HG02610 (cell line): ENCODE data around the gene HNRNPA1.
"Not testable (repeated sequence)": the region's sequence is repeated elsewhere in the genome, so short reads cannot be mapped to it uniquely, and the experiment has no call there.

ENCODE experiments used
- ATAC-seq: cut with Tn5 transposase; IDR thresholded peaks from one replicate; pipeline ENCODE4 v1.9.1; 2021; ENCODE audit warnings: mild to moderate bottlenecking, moderate library complexity; ENCODE audit not compliant: unreplicated experiment

HNRNPA1 gene

DNA sequence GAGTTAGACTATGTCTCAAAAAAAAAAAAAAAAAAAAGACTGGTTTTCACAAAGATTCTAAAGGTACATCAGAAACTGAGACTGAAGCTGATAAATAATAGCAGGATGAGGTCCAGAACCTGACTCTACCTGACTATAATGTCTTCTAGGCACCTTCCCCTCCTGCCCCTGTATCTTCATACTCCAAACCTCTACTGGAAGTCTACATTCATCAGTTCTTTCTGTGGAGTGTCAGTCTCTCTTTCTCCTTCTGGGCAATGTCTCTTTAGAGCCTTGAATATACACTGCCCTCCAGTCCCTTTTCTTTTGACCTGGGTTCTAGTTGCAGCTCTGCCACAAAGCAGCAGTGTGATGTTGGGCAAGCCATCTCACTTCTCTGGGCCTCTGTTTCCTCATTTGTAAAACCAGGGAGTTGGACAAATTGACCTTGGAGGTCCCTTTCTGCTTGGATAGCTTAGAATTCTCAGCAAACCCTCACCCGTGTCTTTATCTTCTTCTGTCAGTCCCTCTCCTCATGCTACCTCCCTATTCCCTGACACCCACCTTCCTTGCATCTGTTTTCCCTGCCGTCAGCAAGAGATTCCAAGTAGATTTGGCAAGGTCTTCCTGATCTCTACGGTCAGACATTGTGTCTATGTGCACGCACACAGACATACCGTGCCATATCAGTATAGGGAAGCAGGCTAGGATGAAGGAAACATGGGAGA is 16.0 kb downstream of the HNRNPA1 start:
- no peak for ATAC-seq

DNA sequence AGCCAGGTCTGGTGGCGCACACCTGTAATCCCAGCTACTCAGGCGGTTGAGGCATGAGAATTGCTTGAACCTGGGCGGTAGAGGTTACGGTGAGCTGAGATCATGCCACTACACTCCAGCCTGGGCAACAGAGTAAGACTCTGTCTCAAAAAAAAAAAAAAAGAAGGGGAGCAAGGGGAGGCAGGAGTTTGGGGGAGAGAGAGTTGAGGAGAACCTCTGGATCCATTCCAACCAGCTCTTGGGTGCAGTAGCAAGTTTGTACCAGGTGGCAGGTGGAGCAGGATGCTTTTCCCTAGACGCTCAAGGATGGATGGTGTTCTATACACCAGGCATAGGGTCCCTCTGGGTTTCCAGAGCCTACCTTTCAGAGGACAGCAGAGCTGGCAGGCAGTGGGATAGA is 18.4 kb downstream of the HNRNPA1 start:
- ATAC-seq = no peak

DNA sequence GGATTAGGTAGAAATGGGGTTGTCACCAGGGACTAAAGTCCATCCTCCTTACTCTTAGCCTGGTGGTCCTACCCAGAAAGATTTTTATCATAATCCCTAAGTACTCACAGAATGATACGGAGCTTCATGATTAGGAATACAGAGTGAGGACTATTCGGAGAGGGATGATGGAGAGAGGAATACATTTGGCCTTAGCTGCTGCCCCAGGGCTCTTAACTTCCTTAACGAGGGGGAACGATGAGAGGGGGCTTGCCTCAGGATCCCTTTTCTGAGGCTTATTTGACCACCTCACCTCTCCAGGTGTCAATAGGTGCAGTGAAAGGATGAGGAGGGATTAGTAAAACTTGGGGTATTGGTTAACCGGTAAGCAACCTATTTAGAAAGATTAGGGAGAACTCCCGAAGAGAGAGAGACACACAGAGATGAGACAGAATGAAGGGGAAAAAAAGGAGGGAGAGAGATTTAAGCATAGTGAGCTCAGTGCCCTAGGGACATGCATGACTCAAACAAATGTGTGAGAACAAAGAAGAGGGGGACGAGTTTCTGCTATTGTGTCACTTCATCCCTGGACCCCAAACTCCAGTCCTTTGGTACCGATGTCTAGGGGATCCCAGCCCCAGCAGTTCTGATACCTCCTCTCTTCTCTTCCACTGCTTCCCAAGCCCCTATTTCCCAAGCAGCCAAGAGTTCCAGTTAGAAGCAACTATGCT is 19.1 kb downstream of the HNRNPA1 start:
- no peak for ATAC-seq

DNA sequence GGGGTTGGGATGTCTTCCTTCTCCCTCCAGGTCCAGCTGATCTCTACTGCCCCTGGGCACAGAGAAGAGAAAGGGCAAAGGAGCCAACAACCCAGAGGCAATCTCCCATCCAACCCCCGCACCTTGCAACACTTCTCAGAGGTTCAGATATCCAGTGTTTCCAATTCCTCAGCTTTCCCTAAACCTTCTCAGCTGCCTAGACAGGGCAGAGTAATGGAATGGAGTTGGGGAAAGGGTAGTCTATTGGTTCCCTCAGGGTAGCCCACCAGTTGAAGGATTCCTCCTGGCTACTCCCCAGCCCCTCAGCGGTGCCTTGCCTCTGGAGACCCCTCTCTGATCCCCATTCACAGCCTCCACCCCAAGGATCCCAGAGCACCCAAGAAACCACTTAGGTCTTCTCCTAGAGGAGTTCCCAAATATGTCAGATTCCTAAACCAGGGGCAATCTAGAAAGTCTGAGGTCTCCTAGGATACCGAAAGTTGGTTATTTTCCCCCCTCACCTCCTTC is 19.8 kb downstream of the HNRNPA1 start:
- ATAC-seq = no peak

DNA sequence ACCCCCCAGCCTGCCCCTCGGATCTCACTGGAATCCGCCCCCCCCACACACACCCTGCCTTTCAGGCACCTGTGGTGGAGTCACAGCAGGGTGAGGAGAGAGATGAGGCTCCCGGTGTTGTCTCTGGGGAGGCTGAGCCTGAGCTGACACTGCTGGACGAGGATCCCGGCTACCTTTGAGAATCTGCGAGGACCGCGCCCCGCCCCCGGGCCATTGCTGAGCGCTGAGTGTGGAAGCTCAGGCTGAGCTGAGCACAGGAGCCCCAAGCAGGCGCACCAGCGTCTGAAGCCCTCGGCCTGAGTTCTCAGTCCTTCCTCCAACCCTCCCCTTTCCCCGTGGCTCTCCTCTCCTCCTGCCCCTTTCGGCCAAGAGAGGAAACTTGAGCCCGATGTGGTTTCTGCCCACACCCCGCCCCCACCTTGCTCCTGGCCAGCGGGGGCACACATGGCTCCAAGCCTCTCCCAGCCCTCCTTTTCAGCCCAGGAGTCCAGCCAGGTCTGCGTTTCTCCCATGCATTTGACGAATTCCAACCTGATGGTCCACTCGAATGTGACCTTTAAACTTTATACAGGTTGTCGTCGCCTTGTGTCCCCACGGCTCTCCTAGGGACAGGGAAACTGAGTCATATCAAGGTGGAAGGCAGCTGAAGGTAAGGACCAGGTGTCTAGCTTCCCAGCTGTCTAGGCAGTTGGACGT is 20.4 kb downstream of the HNRNPA1 start, which contains the start of gene NFE2:
NFE2 (minus strand) TSS at position 284 of the 696 bp plus-strand sequence. CDS start 5,767 bp downstream, outside the sequence.
- no peak for ATAC-seq

DNA sequence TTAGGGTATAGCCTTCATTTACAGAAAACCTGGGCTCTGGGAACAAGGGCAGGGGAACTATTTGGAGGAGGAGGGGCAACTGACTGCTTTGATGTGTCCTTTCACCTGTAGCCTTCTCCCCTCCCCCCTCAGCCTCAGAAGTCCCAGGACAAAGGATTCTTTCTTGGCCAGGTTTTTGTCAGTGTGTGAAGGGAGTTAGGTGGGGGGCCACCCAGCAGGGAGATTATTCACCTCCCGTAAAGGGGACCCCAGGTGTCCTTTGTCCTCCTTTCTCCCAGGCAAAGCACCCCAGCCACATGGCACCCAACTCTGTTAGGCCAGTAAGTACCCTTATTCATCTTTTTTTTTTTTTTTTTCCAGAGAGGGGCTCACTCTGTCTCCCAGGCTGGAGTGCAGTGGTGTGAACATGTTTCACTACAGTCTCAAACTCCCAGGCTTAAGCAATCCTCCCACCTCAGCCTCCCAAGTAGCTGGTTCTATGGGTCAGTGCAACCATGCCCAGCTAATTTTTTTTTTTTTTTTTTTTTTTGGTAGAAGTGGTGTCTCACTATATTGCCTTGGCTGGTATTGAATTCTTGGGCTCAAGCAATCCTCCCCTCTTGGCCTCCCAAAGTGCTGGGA is 21.0 kb downstream of the HNRNPA1 start:
- ATAC-seq = no peak

DNA sequence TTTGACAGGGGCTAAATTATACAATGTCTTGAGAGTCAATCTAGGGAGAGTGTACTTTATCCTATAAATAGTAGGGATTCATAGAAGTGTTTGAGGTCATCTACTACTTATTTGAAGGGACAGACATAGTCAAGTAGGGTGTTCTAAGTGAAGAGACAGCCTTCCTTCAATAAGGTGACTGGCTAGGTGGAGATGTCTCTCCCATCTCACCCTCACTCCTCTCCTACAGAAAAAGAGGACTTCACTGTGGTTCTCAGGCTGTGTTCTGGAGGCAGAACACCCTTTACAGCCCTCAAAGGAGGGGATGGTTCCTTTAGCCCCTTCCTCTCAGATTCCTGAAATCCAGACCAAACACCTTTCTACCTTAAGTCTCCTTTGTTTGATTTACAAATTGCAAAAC is 23.1 kb downstream of the HNRNPA1 start:
- no peak for ATAC-seq

DNA sequence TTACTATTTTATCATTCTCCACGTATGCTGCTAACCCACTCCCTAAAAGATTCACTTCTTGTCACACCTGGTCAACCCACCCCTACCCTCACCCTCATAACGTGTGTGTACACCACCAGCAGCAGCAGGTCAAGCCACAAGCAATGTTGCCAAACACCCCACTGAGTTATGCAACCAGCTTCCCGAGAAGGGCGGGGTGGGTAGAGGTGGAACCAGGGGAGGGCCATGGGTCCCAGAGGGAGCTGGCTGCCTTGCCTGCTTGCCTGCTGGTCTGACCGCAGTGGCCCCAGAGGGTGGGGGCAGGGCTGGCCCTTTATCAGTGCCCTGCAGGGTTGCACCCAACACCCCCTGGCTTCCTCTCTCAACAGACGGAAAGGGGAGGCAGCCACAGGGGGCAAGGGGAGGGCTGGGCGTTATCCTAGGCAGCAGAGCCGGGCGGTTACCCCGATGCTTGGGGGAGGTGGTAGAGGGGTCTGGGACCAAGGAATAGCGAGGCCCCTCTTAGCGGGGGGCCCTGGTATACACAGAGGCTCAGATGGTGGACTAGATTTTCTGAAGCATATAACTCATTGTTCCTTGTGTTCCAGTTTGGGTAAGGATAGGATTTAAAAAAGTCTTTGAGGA is 23.8 kb downstream of the HNRNPA1 start:
- peak; percentile 45 for ATAC-seq

DNA sequence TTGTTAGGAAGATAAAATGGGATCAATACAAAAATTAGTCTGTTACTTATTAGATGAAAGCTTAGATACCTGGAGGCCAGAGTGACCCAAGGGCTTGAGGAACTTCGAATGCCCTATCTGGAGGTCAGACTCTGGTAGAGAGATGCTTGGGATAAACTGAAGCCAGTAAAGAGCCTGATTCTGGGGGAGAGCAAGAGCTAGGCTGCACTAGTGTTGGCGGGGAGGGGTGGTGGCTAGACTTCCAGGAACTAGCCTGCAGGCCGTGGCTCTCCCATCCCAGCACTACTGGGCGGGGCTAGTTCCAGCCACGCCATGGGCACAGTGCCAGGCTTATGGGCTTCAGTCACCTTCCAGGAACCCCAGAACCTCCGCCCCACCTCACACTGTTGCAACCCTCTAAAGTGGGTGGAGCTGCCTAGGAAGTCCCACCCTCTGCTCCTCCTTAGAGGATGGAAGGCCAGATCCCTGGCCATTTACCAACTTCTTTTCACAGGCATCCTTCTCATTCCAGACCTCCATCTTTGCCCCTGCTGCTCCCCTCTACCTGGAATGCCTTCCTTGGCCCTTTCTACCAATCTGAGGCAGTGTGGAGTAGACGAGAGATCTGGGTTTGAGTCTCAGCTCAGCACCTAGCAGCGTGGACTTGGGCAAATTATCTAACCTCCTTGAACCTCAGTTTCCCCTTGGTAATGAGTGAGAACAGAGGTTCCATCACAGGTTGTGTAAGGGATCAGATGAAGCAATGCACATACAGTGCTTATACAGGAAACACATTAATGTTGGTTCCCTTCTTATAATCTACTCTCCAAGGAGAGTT is 26.6 kb downstream of the HNRNPA1 start:
- ATAC-seq = no peak

DNA sequence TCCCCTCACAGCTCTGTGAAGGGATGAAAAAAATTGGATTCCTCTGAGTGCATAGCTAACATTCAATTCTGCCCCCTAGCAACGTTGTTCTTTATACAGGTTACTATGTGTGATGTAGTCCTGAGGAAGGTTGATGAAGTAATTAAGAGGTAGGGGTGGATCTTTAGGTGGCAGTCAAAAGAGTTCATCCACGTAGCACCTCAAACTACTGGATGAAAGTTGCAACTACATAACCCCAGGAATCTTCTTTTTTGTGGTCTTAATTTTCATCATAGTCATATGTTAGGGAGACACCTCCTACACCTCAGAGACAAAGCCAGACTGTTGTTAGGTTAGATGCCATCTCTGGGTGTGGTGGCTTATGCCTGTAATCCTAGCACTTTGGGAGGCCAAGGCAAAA is 30.5 kb downstream of the HNRNPA1 start:
- ATAC-seq = no peak

DNA sequence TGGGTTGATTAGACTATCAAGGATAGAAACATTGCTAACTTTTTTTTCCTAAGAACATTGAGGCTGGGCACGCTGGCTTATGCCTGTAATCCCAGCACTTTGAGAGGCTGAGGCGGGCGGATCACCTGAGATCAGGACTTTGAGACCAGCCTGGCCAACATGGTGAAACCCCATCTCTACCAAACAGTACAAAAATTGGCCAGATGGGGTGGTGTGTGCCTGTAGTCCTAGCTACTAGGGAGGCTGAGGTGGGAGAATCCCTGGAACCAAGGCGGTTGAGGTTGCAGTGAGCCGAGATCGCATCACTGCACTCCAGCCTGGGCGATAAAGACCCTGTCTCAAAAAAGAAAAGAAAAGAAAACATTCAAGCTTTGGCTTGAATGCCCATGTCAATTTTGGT is 31.8 kb downstream of the HNRNPA1 start:
- not testable (repeated sequence) for ATAC-seq

DNA sequence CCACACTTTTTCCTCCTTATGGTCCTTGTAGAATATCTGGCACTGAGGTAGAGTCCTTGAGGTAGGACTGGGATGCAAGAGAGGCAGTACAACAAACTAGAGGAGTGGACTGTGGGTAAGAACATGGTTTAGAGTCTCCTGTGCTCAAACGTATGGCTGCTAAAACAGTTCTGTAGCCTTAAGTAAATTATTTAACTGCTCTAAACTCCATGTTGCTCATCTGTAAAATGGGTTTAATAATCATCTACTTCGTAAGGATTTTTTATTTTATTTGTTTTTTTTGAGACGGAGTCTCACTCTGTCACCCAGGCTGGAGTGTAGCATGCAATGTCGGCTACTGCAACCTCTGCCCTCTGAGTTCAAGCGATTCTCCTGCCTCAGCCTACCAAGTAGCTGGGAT is 40.8 kb downstream of the HNRNPA1 start:
- ATAC-seq = no peak

DNA sequence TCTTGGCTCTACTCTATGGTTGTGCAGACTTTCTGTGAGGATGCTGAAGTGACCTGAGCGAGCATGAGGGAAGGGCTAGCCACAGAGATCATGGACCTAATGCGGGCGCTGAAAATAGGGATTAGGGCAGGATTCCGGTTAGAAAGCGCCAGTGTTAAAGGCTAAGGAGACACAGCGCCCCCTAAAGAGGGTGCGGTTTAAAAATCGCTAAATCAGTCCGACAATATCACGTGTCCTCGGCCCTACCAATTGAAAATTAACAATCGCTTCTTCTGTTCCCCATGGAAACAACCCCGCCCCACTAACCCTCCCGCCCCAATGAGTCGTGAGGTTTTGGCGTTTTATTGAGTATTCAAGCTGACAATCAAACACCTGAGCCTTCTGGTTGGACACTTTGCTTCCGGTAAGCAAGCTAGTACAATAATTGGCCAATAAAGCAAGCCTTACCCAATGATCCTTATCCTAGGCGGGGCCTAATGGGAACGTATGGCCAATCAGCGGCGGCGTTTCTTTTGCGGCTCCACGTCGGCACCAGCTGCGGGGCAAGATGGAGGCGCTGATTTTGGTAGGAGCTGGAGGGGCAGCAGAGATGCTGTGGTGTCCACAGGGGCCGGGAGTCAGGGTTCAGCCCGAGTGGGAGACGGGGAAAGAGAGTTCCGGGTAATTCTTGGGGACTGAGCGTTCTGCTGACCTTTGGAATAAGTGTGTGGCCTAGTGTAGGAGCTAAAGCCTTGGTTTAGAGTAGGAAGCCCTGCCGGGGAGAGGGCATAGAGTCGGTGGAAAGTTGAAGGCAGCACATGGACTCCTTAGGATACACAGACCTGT is 44.3 kb downstream of the HNRNPA1 start, which contains the start of gene COPZ1:
COPZ1 (plus strand) TSS at position 515 of the 825 bp plus-strand sequence; CDS start at position 548, 33 bp downstream.
- peak; percentile 97 for ATAC-seq

DNA sequence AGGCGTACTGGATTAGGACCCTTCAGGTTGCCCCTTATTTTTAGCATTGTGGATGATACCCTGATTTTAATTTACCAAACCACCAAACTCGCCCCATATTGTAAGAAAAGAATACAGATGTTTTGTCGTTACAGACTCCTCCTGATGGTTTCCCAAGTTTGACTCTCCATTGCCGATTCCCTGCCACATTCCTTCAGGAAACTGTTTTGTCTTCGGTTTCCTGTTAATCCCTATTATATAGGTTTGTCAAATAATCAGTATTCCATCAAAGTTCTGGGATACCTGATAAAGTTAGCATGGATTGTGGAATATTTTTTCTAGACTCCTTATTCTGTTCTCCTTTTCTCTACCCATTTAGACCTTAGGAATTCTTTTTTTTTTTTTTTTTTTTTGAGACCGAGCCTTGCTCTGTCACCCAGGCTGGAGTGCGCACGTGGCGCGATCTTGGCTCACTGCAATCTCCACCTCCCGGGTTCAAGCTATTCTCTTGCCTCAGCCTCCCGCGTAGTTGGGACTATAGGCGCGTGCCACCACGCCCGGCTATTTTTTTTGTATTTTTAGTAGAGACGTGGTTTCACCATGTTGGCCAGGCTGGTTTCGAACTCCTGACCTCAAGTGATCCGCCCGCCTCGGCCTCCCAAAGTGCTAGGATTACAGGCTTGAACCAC is 45.0 kb downstream of the HNRNPA1 start:
- not testable (repeated sequence) for ATAC-seq

DNA sequence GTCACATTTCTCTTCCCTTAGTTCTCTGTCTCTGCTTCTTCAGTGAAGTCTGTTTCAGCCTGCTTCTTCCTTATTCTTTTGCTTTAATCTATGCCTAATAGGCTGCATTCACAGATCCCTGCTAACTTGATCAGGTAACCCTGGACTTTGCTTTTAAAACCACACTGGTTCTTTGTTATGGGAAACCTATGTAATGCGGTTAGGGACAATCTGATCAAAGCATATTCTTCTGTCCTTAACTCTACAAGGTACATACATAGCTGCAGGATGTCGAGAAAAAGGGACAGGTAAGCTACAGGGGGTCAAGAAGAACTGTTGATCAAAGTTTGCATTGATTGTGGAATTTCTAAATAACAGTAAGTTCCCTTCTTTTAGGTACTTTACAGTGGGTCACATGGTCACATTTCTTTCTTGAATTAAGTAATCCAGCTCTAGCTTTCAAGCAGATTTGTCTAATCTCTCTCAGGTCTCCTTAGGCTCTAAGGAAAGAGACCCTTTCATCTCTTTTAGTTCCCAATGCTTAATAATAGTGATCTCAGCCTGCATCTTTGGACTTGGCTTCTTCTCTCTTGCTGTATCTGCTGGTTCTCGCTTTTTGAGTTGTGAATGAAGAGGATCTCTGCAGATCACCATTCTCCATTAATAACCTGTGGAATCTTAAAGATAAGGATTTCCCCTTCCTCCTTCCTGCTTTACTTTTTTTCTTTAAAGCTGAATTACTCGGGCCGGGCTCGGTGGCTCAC is 48.2 kb downstream of the HNRNPA1 start:
- no peak for ATAC-seq

DNA sequence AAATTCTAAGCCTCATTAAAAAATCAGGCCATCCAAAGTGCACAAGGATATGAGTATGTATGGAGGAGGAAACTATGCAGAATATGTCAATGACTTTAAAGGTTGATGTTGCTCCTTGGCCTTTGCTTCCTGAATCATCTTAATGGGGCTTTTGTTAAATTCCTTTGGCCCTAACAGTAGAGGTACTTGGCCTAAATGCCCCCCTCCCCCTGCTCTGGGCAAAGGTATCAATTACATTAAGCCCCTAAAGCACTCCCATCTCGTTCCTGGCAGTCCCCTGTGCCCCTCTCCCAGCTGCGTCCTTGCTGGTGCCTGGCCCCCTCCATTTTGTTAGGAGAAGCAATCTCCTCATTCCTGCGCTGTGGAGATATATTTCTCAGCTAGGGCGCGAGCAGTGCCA is 49.2 kb downstream of the HNRNPA1 start:
- no peak for ATAC-seq

DNA sequence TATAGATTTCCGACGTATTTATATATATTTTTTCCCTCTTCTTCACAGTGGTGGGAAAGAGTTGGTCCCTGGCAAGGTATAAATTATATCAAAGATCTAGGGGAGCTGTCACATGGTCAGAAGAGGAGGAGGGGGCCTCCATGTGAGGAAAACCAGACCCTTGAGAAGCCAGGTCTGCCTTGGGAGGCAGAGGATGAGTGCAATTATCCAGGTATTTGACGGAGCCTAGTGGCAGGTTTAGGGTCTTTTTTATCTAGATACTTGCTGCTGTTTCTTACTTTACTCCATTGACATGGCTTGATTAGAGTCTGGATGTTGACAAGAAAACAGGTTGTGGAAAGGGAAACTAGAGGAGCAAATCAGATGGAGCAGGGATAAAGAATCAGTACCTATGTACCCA is 49.9 kb downstream of the HNRNPA1 start:
- no peak for ATAC-seq

DNA sequence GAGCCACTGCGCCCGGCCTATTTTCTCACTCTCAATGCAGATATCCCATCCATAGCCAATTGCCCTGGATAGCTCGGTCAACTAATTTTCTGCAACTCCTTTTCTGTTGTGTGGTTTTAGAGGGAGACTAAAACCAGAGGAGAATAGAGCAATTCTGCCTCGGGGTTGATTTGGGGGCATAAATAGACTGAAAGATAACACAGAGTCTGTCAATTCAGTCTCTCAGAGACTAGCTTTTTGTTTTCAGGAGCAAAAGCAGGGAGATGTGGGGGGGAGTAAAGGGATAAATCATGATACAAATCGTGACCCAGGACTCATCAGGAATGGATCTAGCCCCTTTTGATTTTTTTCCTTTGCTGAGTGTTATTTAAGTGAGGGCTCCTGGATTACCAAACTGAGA is 50.9 kb downstream of the HNRNPA1 start:
- no peak for ATAC-seq
